Measurements from ENCODE around the gene ATP7B.
"Not testable (repeated sequence)": the region's sequence is repeated elsewhere in the genome, so short reads cannot be mapped to it uniquely, and the experiment has no call there.

The ATP7B gene

GRCh38 chr13:52010890-52011631 is at the start of gene ATP7B:
Gene ATP7B, minus strand, starts transcription at chr13:52011450. Its CDS starts 113 bp downstream, at chr13:52011337.
- no peak for DNase-seq

- DNase-seq: no peak
These were observed 42.2 kb upstream of the ATP7B start for GRCh38 chr13:52053460-52053859.

GRCh38 chr13:52051400-52051799 is 40.1 kb upstream of the ATP7B start:
- no peak for DNase-seq

GRCh38 chr13:52048516-52048915 is 37.3 kb upstream of the ATP7B start:
- DNase-seq: no peak

GRCh38 chr13:52047463-52047862 is 36.2 kb upstream of the ATP7B start:
- no peak for DNase-seq

GRCh38 chr13:52043675-52044074 is 32.4 kb upstream of the ATP7B start:
- no peak for DNase-seq

GRCh38 chr13:52036037-52036436 is 24.8 kb upstream of the ATP7B start:
- DNase-seq: no peak

- DNase-seq: no peak
These were observed 23.5 kb upstream of the ATP7B start for GRCh38 chr13:52034616-52035226.

GRCh38 chr13:52033039-52033438 is 21.8 kb upstream of the ATP7B start:
- DNase-seq: no peak

GRCh38 chr13:52030401-52030800 is 19.2 kb upstream of the ATP7B start:
- not testable (repeated sequence) for DNase-seq

- DNase-seq: no peak
These were observed 18.3 kb upstream of the ATP7B start for GRCh38 chr13:52029569-52029968.

GRCh38 chr13:52027832-52028231 is 16.6 kb upstream of the ATP7B start:
- DNase-seq: no peak

GRCh38 chr13:52026246-52026626 is 15.0 kb upstream of the ATP7B start:
- no peak for DNase-seq

GRCh38 chr13:52025475-52026245 is 14.4 kb upstream of the ATP7B start:
- DNase-seq: no peak

- no peak for DNase-seq
These were observed 13.2 kb upstream of the ATP7B start, which contains the start of gene UTP14C for GRCh38 chr13:52024481-52024880. Gene UTP14C, plus strand, starts transcription at chr13:52024691. Its CDS starts 4,114 bp downstream, at chr13:52028805.

- DNase-seq: no peak
These were observed 11.1 kb upstream of the ATP7B start for GRCh38 chr13:52022356-52022755.

GRCh38 chr13:52020191-52020590 is 8.9 kb upstream of the ATP7B start:
- DNase-seq: no peak

- DNase-seq: no peak
These were observed 5.0 kb upstream of the ATP7B start for GRCh38 chr13:52016296-52016695.

GRCh38 chr13:52012512-52012836 is 1.2 kb upstream of the ATP7B start:
- no peak for DNase-seq

GRCh38 chr13:52011632-52012511 is 622 bp upstream of the ATP7B start, which contains the start of gene ALG11:
Gene ALG11, plus strand, starts transcription at chr13:52012398. Its CDS starts 21 bp downstream, at chr13:52012419.
- peak; percentile 75 for DNase-seq

GRCh38 chr13:52009946-52010345 is 1.3 kb downstream of the ATP7B start:
- DNase-seq: no peak

- no peak for DNase-seq
These were observed 4.6 kb downstream of the ATP7B start for GRCh38 chr13:52006523-52007245.

All from NCI-H1436 treated with DMSO at 0.1 percent for 48 hours (cell line).